Common myeloid progenitor, CD34-positive (primary cell): ENCODE data around the gene IDE.
"Not testable (repeated sequence)": the region's sequence is repeated elsewhere in the genome, so short reads cannot be mapped to it uniquely, and the experiment has no call there.

ENCODE experiments used
- CTCF ChIA-PET: fragments of 350-600 bp; sonication (Branson Sonifier 250); formaldehyde crosslinking; loops from one replicate; lab custom pipeline; 2021; ENCODE audit warnings: antibody characterized with exemption; lab: Charles Lee
- POLR2A ChIA-PET: fragments of 350-600 bp; sonication (Branson Sonifier 250); formaldehyde crosslinking; loops from one replicate; lab custom pipeline; 2021; ENCODE audit warnings: antibody characterized with exemption; lab: Charles Lee
- DNase-seq, 3 donors: peaks; one replicate each; pipeline versions ENCODE4 v3.0.0 to v3.0.0-alpha.2; 2013
- H3K27ac ChIP-seq, 2 experiments: 1 replicate in 1 of 2; 2 replicates in 1 of 2; pipeline ENCODE4 v1.7.0; 2013; ENCODE audit warnings: inconsistent platforms in 2 of 2, low read length in 2 of 2, mild to moderate bottlenecking in 2 of 2, low read depth in 1 of 2, moderate library complexity in 1 of 2; ENCODE audit not compliant: severe bottlenecking in 2 of 2, insufficient read depth in 1 of 2, poor library complexity in 1 of 2
- H3K27me3 ChIP-seq, 5 experiments: replicated peaks in 2 of 5; 1 replicate in 3 of 5; 2 replicates in 2 of 5; pipeline versions ENCODE4 v1.6.1 to v1.7.0; 2013; ENCODE audit warnings: low read length in 4 of 5, mild to moderate bottlenecking in 2 of 5, moderate library complexity in 2 of 5, inconsistent platforms in 1 of 5; ENCODE audit not compliant: insufficient read depth in 5 of 5, control insufficient read depth in 4 of 5
- H3K36me3 ChIP-seq, 4 experiments: 1 replicate in 2 of 4; 2 replicates in 2 of 4; pipeline versions ENCODE4 v1.6.1 to v1.7.0; 2013; ENCODE audit warnings: low read length in 3 of 4, control low read depth in 1 of 4, mild to moderate bottlenecking in 1 of 4; ENCODE audit not compliant: control insufficient read depth in 4 of 4, insufficient read depth in 4 of 4
- H3K4me1 ChIP-seq, 4 experiments: 1 replicate in 3 of 4; 2 replicates in 1 of 4; pipeline versions ENCODE4 v1.6.1 to v1.7.1; 2013; ENCODE audit warnings: low read length in 3 of 4, mild to moderate bottlenecking in 3 of 4, control low read depth in 1 of 4, inconsistent platforms in 1 of 4, moderate library complexity in 1 of 4; ENCODE audit not compliant: control insufficient read depth in 4 of 4, insufficient read depth in 4 of 4; ENCODE audit errors: control extremely low read depth in 1 of 4
- H3K4me3 ChIP-seq, 7 experiments: 1 replicate in 4 of 7; 2 replicates in 3 of 7; pipeline versions ENCODE4 v1.5.1 to v1.7.0; 2013; ENCODE audit warnings: mild to moderate bottlenecking in 7 of 7, low read length in 6 of 7, moderate library complexity in 6 of 7, inconsistent platforms in 2 of 7, low read depth in 2 of 7, control low read depth in 1 of 7; ENCODE audit not compliant: insufficient read depth in 4 of 7, control insufficient read depth in 1 of 7; ENCODE audit errors: extremely low read depth in 1 of 7
- H3K9me3 ChIP-seq, 5 experiments: 1 replicate in 4 of 5; 2 replicates in 1 of 5; pipeline versions ENCODE4 v1.6.1 to v1.7.1; 2013; ENCODE audit warnings: low read length in 4 of 5, mild to moderate bottlenecking in 2 of 5, inconsistent platforms in 1 of 5, low read depth in 1 of 5, moderate library complexity in 1 of 5; ENCODE audit not compliant: control insufficient read depth in 4 of 5, insufficient read depth in 2 of 5; ENCODE audit errors: control extremely low read depth in 1 of 5
- WGBS: methylation state at CpG from one replicate; pipeline ENCODE4 v1.1.5; 2013; ENCODE audit not compliant: insufficient coverage; 5-methylcytosine and 5-hydroxymethylcytosine counted together

The IDE gene

DNA sequence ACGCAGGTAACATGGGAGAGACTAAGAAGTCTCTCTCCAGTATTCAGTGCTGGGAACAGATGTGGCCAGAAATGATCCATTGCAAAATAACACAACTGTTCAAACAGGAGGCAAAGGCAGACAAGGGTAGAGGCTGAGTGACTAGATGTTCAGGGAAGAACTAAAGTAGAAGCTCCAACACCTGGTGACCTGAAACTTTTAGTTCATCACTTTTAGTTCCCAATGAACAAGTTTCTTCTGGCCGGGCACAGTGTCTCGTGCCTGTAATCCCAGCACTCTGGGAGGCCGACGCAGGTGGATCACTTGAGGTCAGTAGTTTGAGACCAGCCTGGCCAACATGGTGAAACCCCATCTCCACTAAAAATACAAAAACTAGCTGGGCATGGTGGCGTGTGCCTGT is 118.9 kb downstream of the IDE start:
- POLR2A ChIA-PET, H3K27ac ChIP-seq, DNase-seq, H3K4me3 ChIP-seq, H3K27me3 ChIP-seq, H3K4me1 ChIP-seq, H3K9me3 ChIP-seq, CTCF ChIA-PET: not testable (repeated sequence)
- WGBS: 96% methylated on average over 4 of the region's 6 CpGs
- H3K36me3 ChIP-seq: peaks cover 13 to 45% (median 30%) of the 10 kb centered on the region in 4 experiments

DNA sequence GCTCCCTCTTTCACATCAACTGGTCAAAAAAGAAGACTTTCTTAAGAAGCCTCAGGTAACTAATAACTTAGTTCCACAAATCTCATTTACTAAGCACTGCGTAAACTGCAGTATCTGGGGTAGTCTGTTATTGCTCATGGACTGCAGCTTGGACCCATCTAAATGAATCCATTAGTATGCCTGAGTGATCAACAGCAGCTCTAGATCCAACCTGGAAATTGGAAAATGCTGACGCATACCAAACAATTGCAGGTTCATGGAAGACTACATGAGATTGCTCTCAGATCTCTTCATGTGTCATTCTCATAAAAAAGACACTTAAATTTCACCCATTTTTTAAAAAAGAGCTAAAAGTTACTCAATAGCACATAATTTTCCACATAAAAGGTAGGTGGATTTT is 121.6 kb downstream of the IDE start:
- Histone ChIP-seq H3K27ac (no peak overlapping the region), H3K4me1 (peaks cover 0 to 4% (median 1%) of the 10 kb centered on the region in 4 experiments), H3K27me3 (no peaks in the 10 kb centered on the region), H3K4me3 (no peak overlapping the region), H3K9me3 (no peaks in the 10 kb centered on the region), H3K36me3 (peaks cover 8 to 41% (median 27%) of the 10 kb centered on the region in 4 experiments)
- POLR2A ChIA-PET: no interaction called here
- DNase-seq: no peak
- WGBS: 92% methylated on average over 2 of the region's 2 CpGs
- CTCF ChIA-PET: no interaction called here

DNA sequence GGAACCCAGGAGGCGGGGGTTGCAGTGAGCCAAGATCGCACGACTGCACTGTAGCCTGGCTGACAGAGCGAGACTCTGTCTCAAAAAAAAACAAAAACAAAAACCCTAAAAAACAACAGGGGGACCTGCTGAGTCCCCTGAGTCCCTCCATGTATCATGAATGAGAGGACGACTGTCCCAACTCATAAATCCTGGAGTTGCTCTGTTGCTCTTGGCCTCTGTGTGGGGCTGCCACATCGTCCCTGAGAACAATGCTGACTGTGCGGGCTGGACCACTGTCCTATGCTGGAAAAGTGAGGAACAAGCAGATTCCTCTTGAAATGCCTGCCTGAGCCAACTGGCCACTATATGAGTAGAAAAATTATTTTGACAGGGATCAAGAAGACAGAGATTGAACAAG is 122.5 kb downstream of the IDE start:
- ChIA-PET CTCF (no interaction called here), POLR2A (no interaction called here)
- WGBS: 98% methylated on average over 4 of the region's 7 CpGs
- Histone ChIP-seq H3K36me3 (peaks cover 8 to 37% (median 27%) of the 10 kb centered on the region in 4 experiments), H3K27me3 (no peaks in the 10 kb centered on the region), H3K27ac (no peak overlapping the region), H3K9me3 (no peaks in the 10 kb centered on the region), H3K4me3 (no peak overlapping the region), H3K4me1 (peaks cover 0 to 2% (median 0%) of the 10 kb centered on the region in 4 experiments)
- no peak for DNase-seq

DNA sequence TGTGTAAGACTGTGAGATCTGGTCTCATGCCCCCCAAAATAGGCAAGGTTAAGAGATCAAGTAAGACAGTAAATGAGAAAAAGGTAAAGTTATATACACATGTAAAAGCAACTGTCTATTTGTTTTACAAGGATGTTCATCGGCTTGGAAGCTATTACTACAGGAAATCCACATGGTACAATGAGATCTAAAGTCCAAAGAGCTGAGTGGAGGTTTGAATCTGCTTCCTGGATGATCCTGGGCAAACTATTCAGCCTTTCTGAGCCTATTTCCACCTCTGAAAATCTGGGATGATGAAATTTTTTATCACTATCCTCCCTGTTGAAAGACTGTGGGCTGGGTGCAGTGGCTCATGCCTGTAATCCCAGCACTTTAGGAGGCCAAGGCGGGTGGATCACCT is 123.0 kb downstream of the IDE start:
- H3K4me1 ChIP-seq: peaks cover 0 to 2% (median 0%) of the 10 kb centered on the region in 4 experiments
- no peaks in the 10 kb centered on the region for H3K9me3 ChIP-seq
- H3K36me3 ChIP-seq: peaks cover 6 to 32% (median 22%) of the 10 kb centered on the region in 4 experiments
- ChIA-PET CTCF (no interaction called here), POLR2A (no interaction called here)
- no peak for DNase-seq
- no peak overlapping the region for H3K4me3 ChIP-seq
- 100% methylated on average over 1 of the region's 2 CpGs for WGBS
- no peaks in the 10 kb centered on the region for H3K27me3 ChIP-seq
- H3K27ac ChIP-seq: no peak overlapping the region

DNA sequence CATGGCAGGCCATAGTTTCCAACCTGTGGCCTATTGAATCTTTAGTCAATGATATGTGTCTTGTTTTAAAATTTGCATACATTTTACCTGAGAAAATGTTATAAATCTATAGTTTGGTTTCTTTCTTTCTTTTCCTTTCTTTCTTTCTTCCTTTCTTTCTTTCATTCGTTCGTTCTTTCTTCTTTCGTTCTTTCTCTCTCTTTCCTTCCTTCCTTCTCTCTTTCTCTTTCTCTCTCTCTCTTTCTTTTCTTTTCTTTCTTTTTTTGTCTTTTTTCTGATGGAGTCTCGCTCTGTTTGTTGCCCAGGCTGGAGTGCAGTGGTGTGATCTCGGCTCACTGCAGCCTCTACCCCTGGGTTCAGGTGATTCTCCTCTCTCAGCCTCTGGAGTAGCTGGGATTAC is 133.3 kb downstream of the IDE start:
- CTCF ChIA-PET: no interaction called here
- no peaks in the 10 kb centered on the region for H3K4me1 ChIP-seq
- POLR2A ChIA-PET: no interaction called here

DNA sequence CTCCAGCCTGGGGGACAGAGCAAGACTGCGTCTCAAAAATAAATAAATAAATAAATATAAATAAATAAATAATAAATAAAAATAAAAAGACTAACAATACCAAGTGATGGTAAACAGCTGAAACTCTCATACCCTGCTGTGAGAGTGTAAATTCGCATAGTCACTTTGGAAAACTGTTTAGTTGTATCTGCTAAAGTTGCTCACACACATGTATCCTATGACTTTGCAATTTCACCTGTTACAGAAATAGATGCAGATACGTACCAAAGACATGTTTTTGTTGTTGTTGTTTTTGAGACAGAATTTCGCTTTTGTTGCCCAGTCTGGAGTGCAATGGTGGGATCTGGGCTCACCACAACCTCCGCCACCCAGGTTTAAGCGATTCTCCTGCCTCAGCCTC is 135.7 kb downstream of the IDE start:
- ChIA-PET POLR2A (interaction anchor here (0.6 kb wide), 1 partner anchor 45 kb away, joined by 6 read pairs; no protein-coding TSS in a partner anchor), CTCF (interaction anchor here (1.1 to 7.2 kb wide), 4 partner anchors 352 to 373 kb away, joined by 3 to 46 read pairs (median 4); no protein-coding TSS in a partner anchor)
- no peaks in the 10 kb centered on the region for H3K36me3 ChIP-seq
- no peaks in the 10 kb centered on the region for H3K9me3 ChIP-seq
- H3K27ac ChIP-seq: no peak overlapping the region
- 87% methylated on average over 3 of the region's 6 CpGs for WGBS
- no peak overlapping the region for H3K4me3 ChIP-seq
- DNase-seq: no peak
- H3K4me1 ChIP-seq: no peaks in the 10 kb centered on the region
- H3K27me3 ChIP-seq: no peaks in the 10 kb centered on the region

More for the DNA sequence above, 133.3 kb downstream of the IDE start:
- Histone ChIP-seq H3K27ac (no peak overlapping the region), H3K4me3 (no peak overlapping the region), H3K27me3 (no peaks in the 10 kb centered on the region), H3K36me3 (no peaks in the 10 kb centered on the region), H3K9me3 (no peaks in the 10 kb centered on the region)
- WGBS: 88% methylated on average over 3 of the region's 5 CpGs
- no peak for DNase-seq

DNA sequence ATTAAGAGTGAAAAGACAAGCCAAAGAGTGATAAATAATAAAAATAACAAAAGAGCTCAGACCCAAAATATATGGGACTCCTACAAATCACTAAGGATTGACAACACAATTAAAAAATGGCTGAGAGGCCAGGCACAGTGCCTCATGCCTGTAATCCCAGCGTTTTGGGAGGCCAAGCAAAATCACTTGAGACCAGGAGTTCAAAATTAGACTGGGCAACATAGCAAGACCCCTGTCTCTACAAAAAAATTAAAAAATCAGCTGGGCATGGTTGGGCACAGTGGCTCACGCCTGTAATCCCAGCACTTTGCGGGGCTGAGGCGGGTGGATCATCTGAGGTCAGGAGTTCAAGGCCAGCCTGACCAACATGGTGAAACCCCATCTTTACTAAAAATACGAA is 137.3 kb downstream of the IDE start:
- no peak for DNase-seq
- peaks cover 0 to 4% (median 0%) of the 10 kb centered on the region in 4 experiments for H3K4me1 ChIP-seq
- H3K36me3 ChIP-seq: no peaks in the 10 kb centered on the region
- CTCF ChIA-PET: interaction anchor here (0.6 to 7.2 kb wide), 5 partner anchors 130 to 363 kb away, joined by 3 to 46 read pairs (median 3); no protein-coding TSS in a partner anchor
- no peaks in the 10 kb centered on the region for H3K9me3 ChIP-seq
- WGBS: 83% methylated on average over 3 of the region's 5 CpGs
- POLR2A ChIA-PET: no interaction called here
- no peaks in the 10 kb centered on the region for H3K27me3 ChIP-seq
- H3K27ac ChIP-seq: no peak overlapping the region
- no peak overlapping the region for H3K4me3 ChIP-seq
